GM19035 (cell line): ENCODE results near the gene AUTS2.
A peak's percentile ranks its signal among the peaks of the same experiment; 100 is the strongest.
"Not testable (repeated sequence)": the region's sequence is repeated elsewhere in the genome, so short reads cannot be mapped to it uniquely, and the experiment has no call there.

Source experiments
- ATAC-seq: cut with Tn5 transposase; IDR thresholded peaks from one replicate; pipeline ENCODE4 v1.9.1; 2021; ENCODE audit not compliant: unreplicated experiment

Gene AUTS2

DNA sequence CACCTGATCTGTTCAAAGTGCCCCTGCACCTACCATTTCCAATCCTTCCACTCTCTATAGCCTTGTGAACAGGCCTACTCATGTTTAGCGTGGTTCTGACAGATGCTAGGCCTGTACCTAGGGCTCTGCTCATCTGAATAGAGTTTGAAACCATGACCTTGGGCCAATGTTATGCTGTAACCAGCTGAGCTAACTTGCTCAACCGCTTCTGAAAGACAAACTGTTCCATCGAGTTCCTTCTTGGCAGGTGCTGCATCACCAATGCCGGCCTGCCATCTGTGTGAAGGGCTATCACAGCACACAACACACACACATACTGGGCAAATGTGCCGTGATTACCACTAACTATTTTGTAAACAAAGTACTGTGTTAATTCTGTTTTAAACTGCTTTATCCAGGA is 1114.7 kb downstream of the AUTS2 start:
- ATAC-seq, result no peak

- no peak for ATAC-seq
Observed at GRCh38 chr7:70714506-70715038, 1116.3 kb downstream of the AUTS2 start.

GRCh38 chr7:70717553-70718329 is 1119.5 kb downstream of the AUTS2 start:
- no peak for ATAC-seq

- ATAC-seq, result no peak
Observed at GRCh38 chr7:70719125-70719524, 1120.8 kb downstream of the AUTS2 start.

- no peak for ATAC-seq
Observed at GRCh38 chr7:70720191-70720873, 1122.1 kb downstream of the AUTS2 start.

DNA sequence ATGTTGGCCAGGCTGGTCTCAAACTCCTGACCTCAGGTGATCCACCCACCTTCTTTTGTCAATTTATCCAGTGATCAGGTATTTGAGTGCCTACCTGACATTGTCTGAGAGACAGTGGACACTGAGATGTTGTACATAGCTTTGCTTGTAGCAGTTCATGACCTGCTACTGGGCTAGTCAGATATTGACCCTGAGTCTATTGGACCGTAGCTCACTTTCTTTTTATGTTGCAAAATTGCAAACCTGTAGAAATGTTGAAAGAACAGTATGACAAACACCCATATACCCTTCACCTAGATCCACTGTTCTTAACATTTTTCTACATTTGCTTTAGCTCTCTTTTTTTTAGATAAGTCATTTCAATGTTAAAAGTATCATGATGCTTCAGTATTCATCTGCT is 1123.2 kb downstream of the AUTS2 start:
- no peak for ATAC-seq

GRCh38 chr7:70723339-70723738 is 1125.1 kb downstream of the AUTS2 start:
- ATAC-seq, result no peak

GRCh38 chr7:70725448-70725847 is 1127.2 kb downstream of the AUTS2 start:
- no peak for ATAC-seq

DNA sequence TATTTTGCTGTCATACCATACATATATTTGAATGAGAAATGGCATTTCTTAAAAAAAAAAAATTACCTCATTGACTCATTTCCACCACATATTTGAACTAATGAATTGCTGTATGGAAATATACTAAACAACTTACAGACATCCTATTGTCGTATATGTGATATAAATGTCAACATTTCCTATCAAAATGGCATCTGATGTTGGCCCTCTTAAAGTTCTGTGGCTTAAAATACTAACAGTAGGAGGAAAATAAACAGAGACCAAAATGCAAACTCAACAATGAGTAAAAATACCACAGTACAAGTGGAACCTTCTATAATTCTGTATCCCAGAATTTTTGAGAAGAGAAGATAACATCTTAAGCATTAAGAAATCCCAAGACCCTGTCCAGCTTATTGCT is 1128.0 kb downstream of the AUTS2 start:
- no peak for ATAC-seq

GRCh38 chr7:70726951-70727378 is 1128.7 kb downstream of the AUTS2 start:
- ATAC-seq, result peak; percentile 70

GRCh38 chr7:70727861-70728260 is 1129.6 kb downstream of the AUTS2 start:
- ATAC-seq, result no peak

- ATAC-seq, result no peak
Observed at GRCh38 chr7:70728872-70729552, 1130.7 kb downstream of the AUTS2 start.

DNA sequence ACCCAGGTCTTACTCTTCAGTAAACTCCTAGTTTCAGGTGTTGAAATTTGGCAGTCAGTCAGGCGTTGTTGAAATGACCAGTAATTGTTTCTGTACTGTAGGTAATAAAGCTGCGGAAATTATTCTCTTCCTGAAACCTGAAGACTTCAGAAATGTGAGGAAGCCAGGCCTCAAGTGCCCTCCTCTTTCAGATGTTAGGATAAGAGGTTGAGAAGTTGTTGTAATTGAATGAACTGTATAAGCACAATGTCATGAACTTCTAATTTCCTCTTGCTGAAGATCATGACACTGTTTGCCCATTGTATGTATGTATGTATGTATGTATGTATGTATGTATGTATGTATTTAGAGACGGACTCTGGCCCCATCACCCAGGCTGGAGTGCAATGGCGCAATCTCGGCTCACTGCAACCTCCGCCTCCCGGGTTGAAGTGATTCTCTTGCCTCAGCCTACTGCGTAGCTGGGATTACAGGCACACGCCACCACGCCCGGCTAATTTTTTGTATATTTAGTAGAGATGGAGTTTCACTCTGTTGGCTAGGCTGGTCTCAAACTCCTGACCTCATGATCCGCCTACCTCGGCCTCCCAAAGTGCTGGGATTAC is 1131.4 kb downstream of the AUTS2 start:
- not testable (repeated sequence) for ATAC-seq

GRCh38 chr7:70730451-70731110 is 1132.3 kb downstream of the AUTS2 start:
- ATAC-seq, result no peak

- ATAC-seq, result no peak
Observed at GRCh38 chr7:70733090-70733489, 1134.8 kb downstream of the AUTS2 start.

- no peak for ATAC-seq
Observed at GRCh38 chr7:70734411-70734810, 1136.1 kb downstream of the AUTS2 start.

DNA sequence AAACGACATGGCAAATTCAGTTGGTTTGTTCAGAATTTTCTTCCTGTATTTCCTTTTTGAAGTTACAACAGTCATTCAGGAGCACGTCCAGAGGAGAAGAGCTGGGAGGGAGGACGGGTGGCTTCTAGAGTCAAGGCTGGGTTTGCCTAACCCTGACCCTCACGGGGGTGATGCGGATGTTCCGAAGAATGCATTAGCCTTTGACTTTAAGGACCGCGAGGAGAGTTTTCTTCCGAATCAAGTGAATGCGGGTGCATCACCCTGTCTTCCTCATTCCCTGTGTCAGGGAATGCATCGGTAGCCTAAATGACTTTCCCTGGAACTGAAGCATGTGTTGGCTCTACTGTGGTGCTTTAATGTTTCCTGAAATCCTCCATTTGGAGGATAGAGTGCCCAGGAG is 1137.0 kb downstream of the AUTS2 start:
- ATAC-seq, result no peak

GRCh38 chr7:70736715-70737460 is 1138.6 kb downstream of the AUTS2 start:
- ATAC-seq, result no peak

DNA sequence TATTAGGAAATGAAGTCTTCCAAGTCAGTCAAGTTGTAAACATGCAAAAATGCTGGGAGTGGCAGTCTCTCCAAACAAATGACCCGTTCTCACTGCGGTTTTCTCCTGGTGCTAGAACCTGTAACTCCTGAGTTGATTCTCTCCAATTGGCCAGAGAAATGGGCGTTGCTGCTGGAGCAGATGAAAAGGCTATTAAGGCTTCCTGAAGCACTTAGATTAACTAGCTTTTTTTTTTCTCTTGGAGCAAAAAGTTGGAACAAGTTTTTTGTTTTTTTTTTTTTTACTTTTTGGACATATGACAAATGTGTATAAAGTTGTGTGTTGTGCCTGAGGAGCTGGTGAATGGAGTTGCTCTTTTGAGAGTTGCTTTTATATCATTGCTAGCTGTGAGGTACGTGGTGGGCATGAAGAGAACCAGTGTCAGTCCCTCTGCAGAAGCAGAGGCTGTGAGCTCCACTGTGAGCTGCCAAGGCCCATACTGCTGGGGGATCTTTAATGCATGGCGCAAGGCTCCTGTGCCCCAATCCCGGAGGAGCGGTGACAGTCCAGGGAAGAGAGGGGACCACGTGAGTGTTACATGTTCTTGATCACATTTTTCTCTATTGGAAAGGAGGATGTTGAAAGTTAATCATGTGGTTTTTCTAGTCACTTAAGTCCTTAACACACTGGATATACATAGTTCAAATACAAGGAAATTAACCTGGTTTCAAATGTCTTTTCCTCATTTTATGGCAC is 1140.0 kb downstream of the AUTS2 start:
- no peak for ATAC-seq
